Thymus (tissue), 11 donors: ENCODE data around the gene MYD88. TPM values are rescaled to one million over a fixed set of nuclear protein-coding genes. Genes with fewer than 3 reads are reported as not detected.

Source experiments
- DNase-seq, 9 donors: peaks; one replicate each; pipeline ENCODE4 v3.0.0-alpha.2; 2013; ENCODE audit warnings: low spot score in 9 of 9, low read depth in 6 of 9, missing footprints in 1 of 9
- H3K27ac ChIP-seq, 2 donors: one replicate each; pipeline ENCODE4 v1.5.1; 2013; ENCODE audit warnings: control low read depth in 1 of 2, low read depth in 1 of 2, low read length in 1 of 2, mild to moderate bottlenecking in 1 of 2, moderate library complexity in 1 of 2
- H3K27me3 ChIP-seq, 2 donors: one replicate each; pipeline ENCODE4 v1.5.1; 2013; ENCODE audit warnings: low read length in 1 of 2; ENCODE audit not compliant: control insufficient read depth in 2 of 2, insufficient read depth in 1 of 2
- H3K36me3 ChIP-seq, 2 donors: one replicate each; pipeline ENCODE4 v1.5.1; 2013; ENCODE audit warnings: low read length in 1 of 2, mild to moderate bottlenecking in 1 of 2, moderate library complexity in 1 of 2; ENCODE audit not compliant: control insufficient read depth in 2 of 2, insufficient read depth in 2 of 2
- H3K4me1 ChIP-seq, 2 donors: one replicate each; pipeline ENCODE4 v1.5.1; 2013; ENCODE audit warnings: low read length in 2 of 2; ENCODE audit not compliant: control insufficient read depth in 2 of 2, insufficient read depth in 2 of 2
- H3K4me3 ChIP-seq, 2 donors: one replicate each; pipeline ENCODE4 v1.5.1; 2013; ENCODE audit warnings: low read length in 2 of 2, control low read depth in 1 of 2, mild to moderate bottlenecking in 1 of 2
- H3K9me3 ChIP-seq, 2 donors: one replicate each; pipeline ENCODE4 v1.5.1; 2013; ENCODE audit warnings: low read length in 1 of 2, mild to moderate bottlenecking in 1 of 2; ENCODE audit not compliant: control insufficient read depth in 2 of 2, insufficient read depth in 1 of 2
- WGBS: extraction: QIAGEN DNeasy Blood & Tissue Kit; methylation state at CpG from one replicate; pipeline ENCODE4 v1.1.7; 2013; 5-methylcytosine and 5-hydroxymethylcytosine counted together
- polyA plus RNA-seq: library from polyadenylated mRNA; stranded (reverse); fragments of 200-250 nt; gene quantifications from one replicate; pipeline ENCODE4 v1.2.3, GENCODE V29; 2013
- total RNA-seq: library from RNA; stranded (reverse); fragments of 120-200 nt; gene quantifications from one replicate; pipeline ENCODE4 v1.2.4, GENCODE V29; 2013
- donor health status: healthy.

Gene MYD88
- total and polyA plus RNA-seq, 2 donors: 15.1 to 54.3 TPM

DNA sequence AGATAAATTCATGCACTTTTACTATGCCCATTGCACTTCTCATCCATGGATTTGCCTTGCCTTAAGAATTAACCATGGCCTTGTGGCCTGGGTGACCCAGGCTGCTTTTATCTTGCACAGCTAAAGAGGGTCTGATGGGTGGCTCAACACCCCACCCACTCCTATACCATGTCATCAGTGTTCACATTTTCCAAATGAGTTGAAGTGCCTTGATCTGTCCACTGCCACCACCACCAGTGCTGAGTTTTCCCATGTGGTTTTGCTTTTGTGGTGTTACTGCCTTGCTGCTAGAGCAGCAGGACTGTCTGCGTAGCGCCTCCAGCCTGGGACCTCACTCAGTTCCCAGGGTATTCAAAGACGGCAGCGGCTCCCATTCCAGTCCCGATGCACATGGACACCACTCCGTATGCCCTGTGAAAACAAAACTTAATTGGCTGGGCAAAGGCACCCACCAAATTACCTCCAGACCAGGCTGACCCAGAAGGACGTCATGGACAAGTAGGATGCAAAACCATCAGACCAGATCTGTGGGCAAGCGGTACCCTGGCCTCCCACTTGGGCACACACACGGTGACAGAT is 15.7 kb upstream of the MYD88 start:
- Histone ChIP-seq H3K4me1 (no peaks in the 10 kb centered on the region), H3K36me3 (peaks cover 75 to 80% of the 10 kb centered on the region in 2 donors), H3K9me3 (no peaks in the 10 kb centered on the region), H3K27ac (no peak overlapping the region), H3K27me3 (no peaks in the 10 kb centered on the region), H3K4me3 (no peak overlapping the region)
- no peak for DNase-seq
- WGBS: 94% methylated on average over 9 of the region's 9 CpGs

DNA sequence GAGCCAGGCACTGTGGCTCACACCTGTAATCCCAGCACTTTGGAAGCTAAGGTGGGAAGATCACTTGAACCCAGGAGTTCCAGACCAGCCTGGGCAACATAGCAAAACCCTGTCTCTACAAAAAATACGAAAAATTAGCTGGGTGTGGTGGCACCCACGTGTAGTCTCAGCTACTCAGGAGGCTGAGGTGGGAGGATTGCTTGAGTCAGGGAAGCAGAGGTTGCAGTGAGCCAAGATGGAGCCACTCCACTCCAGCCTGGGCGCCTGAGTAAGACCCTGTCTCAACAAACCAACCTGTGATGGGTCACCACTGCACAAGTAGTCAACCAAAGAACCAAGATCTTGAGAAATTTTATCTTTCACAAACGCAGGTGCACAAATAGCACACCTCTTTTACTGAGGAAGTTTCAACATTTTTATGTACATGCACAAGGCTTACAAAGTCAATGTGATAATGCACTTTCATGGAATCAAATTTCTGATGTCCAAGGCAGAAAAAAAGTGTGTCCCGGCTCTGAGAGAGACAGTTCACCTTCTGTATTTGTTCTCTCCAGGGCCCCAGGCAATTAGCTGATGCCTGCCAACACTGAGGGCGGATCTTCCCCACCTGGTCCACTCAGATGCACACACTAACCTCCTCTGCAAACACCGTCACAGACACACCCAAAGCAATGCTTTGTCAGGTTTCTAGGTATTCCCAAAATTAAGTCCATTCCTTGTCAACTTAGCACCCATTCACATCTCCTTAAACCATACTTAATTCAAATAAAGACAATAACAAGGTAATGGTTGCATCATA is 13.9 kb upstream of the MYD88 start:
- DNase-seq: no peak

DNA sequence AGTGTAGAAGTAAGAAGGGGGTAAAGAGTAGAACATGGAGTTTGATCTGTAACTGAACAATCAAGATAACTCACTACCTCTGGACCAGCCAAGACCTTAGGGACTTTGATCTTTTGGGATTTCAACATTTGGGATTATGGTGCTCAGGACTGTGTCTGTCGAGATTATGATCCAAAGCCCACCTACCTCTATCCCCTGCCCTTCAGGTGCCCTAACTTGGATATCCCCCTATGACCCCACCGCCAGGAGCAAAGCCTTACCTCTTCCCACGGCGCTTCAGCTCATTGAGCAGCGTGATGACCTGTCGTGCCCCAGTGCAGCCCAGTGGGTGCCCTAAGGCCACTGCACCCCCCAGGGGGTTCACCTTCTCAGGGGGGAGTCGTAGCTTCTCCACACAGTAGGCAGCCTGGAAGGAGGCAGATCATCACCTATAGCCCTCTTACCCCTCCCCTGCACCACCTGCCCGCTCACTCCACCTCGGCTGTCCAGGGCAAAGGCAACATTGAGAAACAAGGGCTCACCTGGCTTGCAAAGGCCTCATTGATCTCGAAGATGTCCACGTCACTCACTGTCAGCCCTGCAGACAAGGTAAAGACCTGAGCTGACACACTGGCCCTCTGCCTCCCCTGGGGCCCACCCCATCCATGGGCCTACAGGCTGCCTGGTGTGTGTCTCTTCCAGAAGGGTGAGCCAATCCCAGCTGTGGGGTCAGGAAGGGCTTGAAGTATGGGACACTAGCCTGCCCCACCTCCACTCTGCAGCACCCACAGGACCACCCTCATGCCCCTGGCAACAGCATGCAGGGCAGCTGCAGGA is 12.9 kb upstream of the MYD88 start:
- Histone ChIP-seq H3K36me3 (peaks cover 90 to 94% of the 10 kb centered on the region in 2 donors), H3K9me3 (no peaks in the 10 kb centered on the region), H3K4me1 (no peaks in the 10 kb centered on the region), H3K27me3 (no peaks in the 10 kb centered on the region), H3K27ac (no peak overlapping the region), H3K4me3 (no peak overlapping the region)
- WGBS: 98% methylated on average over 11 of the region's 11 CpGs
- no peak for DNase-seq

More for the DNA sequence above, 13.9 kb upstream of the MYD88 start:
- H3K4me1 ChIP-seq: no peaks in the 10 kb centered on the region
- H3K9me3 ChIP-seq: no peaks in the 10 kb centered on the region
- no peaks in the 10 kb centered on the region for H3K27me3 ChIP-seq
- WGBS: 91% methylated on average over 7 of the region's 7 CpGs
- no peak overlapping the region for H3K27ac ChIP-seq
- H3K36me3 ChIP-seq: peaks cover 88 to 89% of the 10 kb centered on the region in 2 donors
- H3K4me3 ChIP-seq: no peak overlapping the region

DNA sequence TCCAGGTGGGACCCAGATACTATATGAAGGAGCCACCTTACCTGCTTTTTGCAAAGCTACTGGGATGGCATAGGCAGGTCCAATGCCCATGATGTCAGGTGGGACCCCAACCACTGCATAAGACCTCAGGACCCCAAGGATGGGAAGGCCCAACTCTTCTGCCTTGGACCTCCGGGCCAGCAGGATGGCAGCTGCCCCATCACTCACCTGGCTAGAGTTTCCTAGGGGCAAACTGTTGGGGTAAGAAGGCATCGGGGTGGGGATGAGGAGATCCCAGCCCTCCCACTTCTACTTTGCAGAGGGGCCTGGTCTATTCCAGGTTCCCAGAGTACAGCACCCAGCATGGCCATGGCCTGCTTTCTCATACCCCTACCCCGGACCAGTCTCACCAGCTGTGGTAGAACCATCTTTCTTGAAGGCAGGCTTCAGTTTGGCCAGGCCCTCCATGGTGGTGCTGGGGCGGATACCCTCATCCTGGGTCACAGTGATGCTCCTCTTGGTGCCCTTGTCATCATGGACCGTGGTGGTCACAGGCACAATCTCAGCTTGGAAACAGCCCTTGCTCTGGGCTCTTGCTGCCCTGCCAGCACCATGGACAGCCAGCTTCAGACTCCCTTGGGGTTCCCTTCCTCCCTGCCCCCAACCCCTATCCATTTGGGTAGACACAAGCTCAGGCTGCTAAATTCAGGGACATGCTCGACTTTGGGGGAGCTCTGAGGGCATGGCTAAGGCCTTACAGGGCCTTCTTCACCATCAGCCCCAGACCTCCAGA is 12.2 kb upstream of the MYD88 start:
- Histone ChIP-seq H3K27me3 (no peaks in the 10 kb centered on the region), H3K4me3 (no peak overlapping the region), H3K9me3 (no peaks in the 10 kb centered on the region), H3K4me1 (no peaks in the 10 kb centered on the region), H3K27ac (no peak overlapping the region), H3K36me3 (peaks cover 90 to 95% of the 10 kb centered on the region in 2 donors)
- WGBS: 99% methylated on average over 6 of the region's 6 CpGs
- DNase-seq: no peak

DNA sequence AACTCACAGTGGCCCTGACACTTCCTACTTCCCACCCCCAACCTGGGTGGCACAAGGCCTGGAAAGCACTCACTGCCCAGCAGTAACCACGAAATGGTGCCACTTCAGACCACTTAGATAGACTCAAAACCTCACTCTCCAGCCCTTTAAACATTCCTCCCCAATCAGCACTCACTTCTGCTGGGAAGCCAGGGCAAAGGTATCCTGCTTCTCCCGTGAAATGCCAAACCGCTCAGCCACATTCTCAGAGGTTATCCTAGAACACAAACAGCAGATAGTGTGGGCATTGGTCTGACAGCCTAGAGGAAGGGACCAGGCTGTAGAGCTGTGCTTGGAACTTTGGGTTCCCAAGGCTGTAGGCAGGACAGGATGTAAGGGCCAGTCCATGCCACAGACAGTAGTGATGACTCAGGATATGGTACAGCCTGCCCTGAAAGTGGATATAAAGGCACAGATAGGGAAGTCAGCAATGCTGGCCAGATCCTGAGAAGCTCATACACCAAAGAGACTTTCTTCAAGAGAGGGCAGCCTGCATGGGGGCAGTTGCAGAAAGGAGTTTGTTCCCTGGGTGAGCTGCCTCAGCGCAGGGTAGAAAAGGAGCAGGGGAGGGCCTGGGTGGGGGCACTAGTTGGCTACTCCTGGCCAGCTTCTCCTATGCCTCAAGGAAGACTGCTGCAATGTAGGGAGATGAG is 10.7 kb upstream of the MYD88 start:
- no peaks in the 10 kb centered on the region for H3K27me3 ChIP-seq
- peaks cover 82 to 95% of the 10 kb centered on the region in 2 donors for H3K36me3 ChIP-seq
- no peaks in the 10 kb centered on the region for H3K9me3 ChIP-seq
- no peak for DNase-seq
- WGBS: over 99% methylated on average over 4 of the region's 4 CpGs
- no peak overlapping the region for H3K27ac ChIP-seq
- no peaks in the 10 kb centered on the region for H3K4me1 ChIP-seq
- H3K4me3 ChIP-seq: no peak overlapping the region

DNA sequence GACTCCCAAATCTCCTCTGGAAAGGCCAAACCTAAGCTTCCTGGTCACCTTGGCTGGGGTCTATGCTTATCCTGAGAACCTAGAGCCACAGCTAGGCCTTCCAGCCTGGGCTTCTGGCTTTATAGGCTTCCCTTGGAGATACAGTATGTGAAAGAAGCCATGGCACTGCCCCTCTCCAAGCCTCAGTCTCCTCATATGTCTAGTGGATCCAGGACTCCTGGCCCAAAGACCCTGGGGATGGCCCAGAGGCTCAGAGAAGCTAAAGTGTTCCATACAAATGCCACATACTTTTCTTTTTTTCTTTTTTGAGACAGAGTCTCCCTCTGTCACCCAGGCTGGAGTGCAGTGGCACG is 10.2 kb upstream of the MYD88 start:
- WGBS: 100% methylated on average over 1 of the region's 1 CpG
- H3K27me3 ChIP-seq: no peaks in the 10 kb centered on the region
- no peaks in the 10 kb centered on the region for H3K4me1 ChIP-seq
- H3K4me3 ChIP-seq: no peak overlapping the region
- no peaks in the 10 kb centered on the region for H3K9me3 ChIP-seq
- peaks cover 82 to 95% of the 10 kb centered on the region in 2 donors for H3K36me3 ChIP-seq
- H3K27ac ChIP-seq: no peak overlapping the region
- DNase-seq: no peak

DNA sequence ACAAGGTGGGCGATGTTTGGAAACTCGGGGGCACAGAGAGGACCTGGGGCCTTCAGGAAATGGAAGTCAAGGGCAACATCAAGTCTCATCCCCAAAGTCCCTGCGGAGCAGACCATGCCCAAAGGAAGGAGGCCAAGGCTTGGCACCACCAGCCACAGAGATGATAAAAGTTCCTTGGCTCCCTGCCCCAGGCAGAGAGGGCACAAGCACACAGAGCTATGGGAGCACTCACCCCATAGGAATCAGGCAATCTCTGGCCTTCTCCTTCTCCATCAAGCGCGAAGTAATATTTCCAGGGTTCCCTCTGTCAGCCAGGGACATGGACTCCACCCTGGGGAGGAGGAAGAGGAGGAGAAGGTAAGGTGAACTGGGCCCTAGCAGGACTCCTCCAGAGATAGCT is 9.4 kb upstream of the MYD88 start:
- Histone ChIP-seq H3K27me3 (no peaks in the 10 kb centered on the region), H3K4me3 (no peak overlapping the region), H3K36me3 (peaks cover 87 to 97% of the 10 kb centered on the region in 2 donors), H3K9me3 (no peaks in the 10 kb centered on the region), H3K4me1 (no peaks in the 10 kb centered on the region), H3K27ac (no peak overlapping the region)
- no peak for DNase-seq
- WGBS: 100% methylated on average over 5 of the region's 5 CpGs

DNA sequence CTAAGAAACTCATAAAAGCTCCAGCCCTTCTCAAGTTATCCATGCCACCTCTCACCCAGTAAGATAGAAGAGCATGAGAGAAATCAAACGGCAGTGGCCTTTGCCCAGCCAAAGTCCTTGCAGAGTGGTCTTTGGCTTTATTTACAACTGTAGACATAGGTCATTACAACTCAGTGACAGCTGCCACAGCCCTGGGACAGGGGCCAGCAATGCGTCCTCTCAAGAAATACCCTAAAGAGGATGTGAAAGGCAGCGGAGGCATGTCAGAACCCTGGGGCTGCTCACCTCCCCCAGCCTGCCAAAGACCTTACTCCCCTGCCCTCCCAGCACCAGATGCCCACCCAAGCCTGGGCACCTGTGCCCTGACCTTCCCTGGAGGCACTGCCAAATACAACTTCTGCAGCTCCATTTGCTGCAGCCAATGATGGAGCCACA is 7.8 kb upstream of the MYD88 start:
- Histone ChIP-seq H3K4me3 (no peak overlapping the region), H3K27me3 (no peaks in the 10 kb centered on the region), H3K9me3 (no peaks in the 10 kb centered on the region), H3K36me3 (peaks cover 80 to 87% of the 10 kb centered on the region in 2 donors), H3K4me1 (peaks cover 6 to 7% of the 10 kb centered on the region in 2 donors), H3K27ac (no peak overlapping the region)
- no peak for DNase-seq
- 92% methylated on average over 3 of the region's 3 CpGs for WGBS
